HCEC 1CT (cell line): ENCODE data around the gene CAMK2D.
A peak's percentile ranks its signal among the peaks of the same experiment; 100 is the strongest.
"Not testable (repeated sequence)": the region's sequence is repeated elsewhere in the genome, so short reads cannot be mapped to it uniquely, and the experiment has no call there.

Experiments used
- DNase-seq: peaks from one replicate; pipeline ENCODE4 v3.0.0-alpha.2; 2017

Gene CAMK2D

GRCh38 chr4:113761620-113762185, at the start of gene CAMK2D:
TSS of gene CAMK2D (minus strand) at chr4:113761738. CDS start at chr4:113761068, 670 bp downstream.
- DNase-seq = peak; percentile 63

GRCh38 chr4:113810906-113811305, 49.4 kb upstream of the CAMK2D start:
- peak; percentile 48 for DNase-seq

- DNase-seq = no peak
Observed at GRCh38 chr4:113809311-113809710, 47.8 kb upstream of the CAMK2D start.

GRCh38 chr4:113806850-113807249, 45.3 kb upstream of the CAMK2D start:
- no peak for DNase-seq

GRCh38 chr4:113801882-113802281, 40.3 kb upstream of the CAMK2D start:
- no peak for DNase-seq

- not testable (repeated sequence) for DNase-seq
Observed at GRCh38 chr4:113796381-113796780, 34.8 kb upstream of the CAMK2D start.

GRCh38 chr4:113790478-113790877, 28.9 kb upstream of the CAMK2D start:
- DNase-seq = no peak

GRCh38 chr4:113788888-113789287, 27.4 kb upstream of the CAMK2D start:
- no peak for DNase-seq

- no peak for DNase-seq
Observed at GRCh38 chr4:113785781-113786180, 24.2 kb upstream of the CAMK2D start.

- peak; percentile 92 for DNase-seq
Observed at GRCh38 chr4:113784497-113785250, 23.1 kb upstream of the CAMK2D start.

GRCh38 chr4:113783701-113784100, 22.2 kb upstream of the CAMK2D start:
- DNase-seq = no peak

- no peak for DNase-seq
Observed at GRCh38 chr4:113783289-113783688, 21.8 kb upstream of the CAMK2D start.

GRCh38 chr4:113781439-113782040, 20.0 kb upstream of the CAMK2D start:
- DNase-seq = peak; percentile 32

- no peak for DNase-seq
Observed at GRCh38 chr4:113776679-113777078, 15.1 kb upstream of the CAMK2D start.

GRCh38 chr4:113776016-113776415, 14.5 kb upstream of the CAMK2D start:
- DNase-seq = no peak

- no peak for DNase-seq
Observed at GRCh38 chr4:113773756-113774155, 12.2 kb upstream of the CAMK2D start.

GRCh38 chr4:113773014-113773413, 11.5 kb upstream of the CAMK2D start:
- DNase-seq = no peak

GRCh38 chr4:113772319-113772718, 10.8 kb upstream of the CAMK2D start:
- no peak for DNase-seq

GRCh38 chr4:113769744-113770143, 8.2 kb upstream of the CAMK2D start:
- no peak for DNase-seq

- DNase-seq = no peak
Observed at GRCh38 chr4:113768952-113769351, 7.4 kb upstream of the CAMK2D start.

- DNase-seq = no peak
Observed at GRCh38 chr4:113766882-113767281, 5.3 kb upstream of the CAMK2D start.

GRCh38 chr4:113764720-113765264, 3.3 kb upstream of the CAMK2D start:
- no peak for DNase-seq

GRCh38 chr4:113763923-113764322, 2.4 kb upstream of the CAMK2D start:
- DNase-seq = not testable (repeated sequence)

GRCh38 chr4:113763029-113763285, 1.4 kb upstream of the CAMK2D start:
- DNase-seq = no peak
